ENCODE measurements around the gene TPPP3.

Gene TPPP3

GRCh38 chr16:67403976-67404555 is 10.8 kb upstream of the TPPP3 start:
- DNase-seq, result no peak

- DNase-seq, result no peak
These were observed 7.6 kb upstream of the TPPP3 start for GRCh38 chr16:67400901-67401300.

- no peak for DNase-seq
These were observed 6.7 kb upstream of the TPPP3 start for GRCh38 chr16:67399749-67400704.

- DNase-seq, result peak; percentile 64
These were observed 6.0 kb upstream of the TPPP3 start for GRCh38 chr16:67399218-67399733.

GRCh38 chr16:67398546-67399217 is 5.4 kb upstream of the TPPP3 start:
- no peak for DNase-seq

- DNase-seq, result no peak
These were observed 4.7 kb upstream of the TPPP3 start for GRCh38 chr16:67397812-67398545.

GRCh38 chr16:67397036-67397801 is 3.9 kb upstream of the TPPP3 start:
- no peak for DNase-seq

GRCh38 chr16:67396159-67397035 is 3.1 kb upstream of the TPPP3 start:
- DNase-seq, result no peak

GRCh38 chr16:67395458-67396158 is 2.3 kb upstream of the TPPP3 start:
- DNase-seq, result no peak

GRCh38 chr16:67395105-67395457 is 1.8 kb upstream of the TPPP3 start:
- DNase-seq, result no peak

GRCh38 chr16:67394155-67395104 is 1.1 kb upstream of the TPPP3 start:
- no peak for DNase-seq

GRCh38 chr16:67393788-67394154 is 473 bp upstream of the TPPP3 start:
- no peak for DNase-seq

GRCh38 chr16:67392301-67393059 is 818 bp downstream of the TPPP3 start:
- DNase-seq, result no peak

- DNase-seq, result no peak
These were observed 1.6 kb downstream of the TPPP3 start for GRCh38 chr16:67391424-67392300.

GRCh38 chr16:67390816-67391423 is 2.4 kb downstream of the TPPP3 start:
- no peak for DNase-seq

- no peak for DNase-seq
These were observed 3.1 kb downstream of the TPPP3 start for GRCh38 chr16:67389911-67390815.

Data from activated CD4-positive, alpha-beta T cell treated with anti-CD3 and anti-CD28 coated beads, Interleukin-2, Interleukin-6, amounts not matched to agents 100 ng/mL and 50 ng/mL, durations not matched to agents 16 hours and 8 hours (primary cell).